Measurements from ENCODE around the gene MREG. TPM values are rescaled to one million over a fixed set of nuclear protein-coding genes. Genes with fewer than 3 reads are reported as not detected.

MREG gene
- total RNA-seq, 1 donor from 2014 or later = 0.22 TPM

DNA sequence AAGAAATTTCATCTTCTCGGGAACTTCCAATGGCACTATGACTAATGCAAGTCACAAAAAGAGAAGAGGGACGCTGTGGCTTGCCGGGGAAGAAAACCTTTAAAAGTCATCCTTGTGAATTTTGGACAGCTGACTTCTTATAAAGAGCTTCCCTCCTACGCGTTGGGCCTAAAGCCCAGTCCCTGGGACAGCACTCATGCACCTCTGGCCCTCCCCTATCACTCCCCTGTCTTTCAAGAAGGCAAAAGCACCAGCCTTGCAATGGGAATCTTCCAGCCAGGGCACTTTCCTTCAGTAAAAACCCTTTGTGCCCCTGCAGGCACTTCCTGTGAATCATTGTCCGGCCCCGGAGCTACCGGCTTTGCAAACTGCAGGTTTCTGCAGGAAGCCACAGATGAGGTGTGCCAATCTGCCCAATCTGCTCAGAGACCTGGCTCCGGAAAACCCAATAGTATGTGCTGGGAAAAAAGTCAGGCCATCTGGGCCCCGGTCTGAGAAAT is 7.1 kb downstream of the MREG start:
- H3K27me3 ChIP-seq (ENCODE audit: low read depth) = no peaks in the 10 kb centered on the region
- no peaks in the 10 kb centered on the region for H3K9me3 ChIP-seq (replicated peaks)
- H3K4me1 ChIP-seq = no peaks in the 10 kb centered on the region
- no peak overlapping the region for H3K27ac ChIP-seq (replicated peaks)
- DNase-seq = no peak
- TF ChIP-seq, protein P1, sequence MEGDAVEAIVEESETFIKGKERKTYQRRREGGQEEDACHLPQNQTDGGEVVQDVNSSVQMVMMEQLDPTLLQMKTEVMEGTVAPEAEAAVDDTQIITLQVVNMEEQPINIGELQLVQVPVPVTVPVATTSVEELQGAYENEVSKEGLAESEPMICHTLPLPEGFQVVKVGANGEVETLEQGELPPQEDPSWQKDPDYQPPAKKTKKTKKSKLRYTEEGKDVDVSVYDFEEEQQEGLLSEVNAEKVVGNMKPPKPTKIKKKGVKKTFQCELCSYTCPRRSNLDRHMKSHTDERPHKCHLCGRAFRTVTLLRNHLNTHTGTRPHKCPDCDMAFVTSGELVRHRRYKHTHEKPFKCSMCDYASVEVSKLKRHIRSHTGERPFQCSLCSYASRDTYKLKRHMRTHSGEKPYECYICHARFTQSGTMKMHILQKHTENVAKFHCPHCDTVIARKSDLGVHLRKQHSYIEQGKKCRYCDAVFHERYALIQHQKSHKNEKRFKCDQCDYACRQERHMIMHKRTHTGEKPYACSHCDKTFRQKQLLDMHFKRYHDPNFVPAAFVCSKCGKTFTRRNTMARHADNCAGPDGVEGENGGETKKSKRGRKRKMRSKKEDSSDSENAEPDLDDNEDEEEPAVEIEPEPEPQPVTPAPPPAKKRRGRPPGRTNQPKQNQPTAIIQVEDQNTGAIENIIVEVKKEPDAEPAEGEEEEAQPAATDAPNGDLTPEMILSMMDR (IDR thresholded peaks at IDR 0.05; ENCODE audit: borderline replicate concordance) = no peak
- no peaks in the 10 kb centered on the region for H3K36me3 ChIP-seq
- H3K4me3 ChIP-seq = no peak overlapping the region
- intact Hi-C loops (cut with micrococcal nuclease) = no loop called here

GRCh38 chr2:216004697-216005283 is 8.6 kb downstream of the MREG start:
- intact Hi-C loops (cut with micrococcal nuclease) = no loop called here
- Histone ChIP-seq H3K9me3 (replicated peaks) (no peaks in the 10 kb centered on the region), H3K27ac (replicated peaks) (no peak overlapping the region), H3K36me3 (no peaks in the 10 kb centered on the region), H3K27me3 (ENCODE audit: low read depth) (no peaks in the 10 kb centered on the region), H3K4me1 (no peaks in the 10 kb centered on the region), H3K4me3 (no peak overlapping the region)
- no peak for DNase-seq
- TF ChIP-seq, protein P1 (IDR thresholded peaks at IDR 0.05; ENCODE audit: borderline replicate concordance) = no peak

- no peaks in the 10 kb centered on the region for H3K27me3 ChIP-seq (ENCODE audit: low read depth)
- no peak overlapping the region for H3K27ac ChIP-seq (replicated peaks)
- no peaks in the 10 kb centered on the region for H3K4me1 ChIP-seq
- H3K36me3 ChIP-seq = no peaks in the 10 kb centered on the region
- intact Hi-C loops (cut with micrococcal nuclease) = no loop called here
- H3K4me3 ChIP-seq = no peak overlapping the region
- H3K9me3 ChIP-seq (replicated peaks) = no peaks in the 10 kb centered on the region
- TF ChIP-seq, protein P1 (IDR thresholded peaks at IDR 0.05; ENCODE audit: borderline replicate concordance) = no peak
- DNase-seq = no peak
Measured at GRCh38 chr2:216003876-216004696, 9.3 kb downstream of the MREG start.

DNA sequence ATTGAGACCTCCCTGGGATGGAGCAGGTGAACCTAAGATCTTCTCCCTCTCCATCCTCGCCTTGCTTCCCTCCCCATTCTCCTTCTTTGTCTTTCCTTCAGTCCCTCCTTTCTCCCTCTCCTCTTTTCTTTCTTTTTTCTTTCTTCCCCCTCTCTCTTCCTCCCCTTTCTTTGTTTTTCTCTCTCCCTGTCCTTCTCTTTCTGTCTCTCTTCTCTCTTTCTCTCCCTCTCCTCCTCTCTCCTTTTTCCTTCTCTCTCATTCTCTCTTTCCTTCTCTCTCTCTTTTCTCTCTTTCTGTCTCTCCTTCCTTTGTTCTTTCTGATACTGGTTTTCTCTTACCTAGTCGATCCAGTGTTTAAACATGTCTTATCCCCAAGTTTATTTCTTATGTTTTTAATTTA is 10.7 kb downstream of the MREG start:
- Histone ChIP-seq H3K4me1 (no peaks in the 10 kb centered on the region), H3K36me3 (no peaks in the 10 kb centered on the region)

GRCh38 chr2:216002101-216002678 is 11.2 kb downstream of the MREG start:
- Histone ChIP-seq H3K27me3 (ENCODE audit: low read depth) (no peaks in the 10 kb centered on the region), H3K9me3 (replicated peaks) (no peaks in the 10 kb centered on the region), H3K27ac (replicated peaks) (no peak overlapping the region), H3K4me3 (no peak overlapping the region), H3K4me1 (no peaks in the 10 kb centered on the region), H3K36me3 (no peaks in the 10 kb centered on the region)
- TF ChIP-seq, protein P1 (IDR thresholded peaks at IDR 0.05; ENCODE audit: borderline replicate concordance) = no peak
- DNase-seq = no peak
- intact Hi-C loops (cut with micrococcal nuclease) = no loop called here

More for the DNA sequence above, 10.7 kb downstream of the MREG start:
- DNase-seq = no peak
- Histone ChIP-seq H3K9me3 (replicated peaks) (no peaks in the 10 kb centered on the region), H3K27ac (replicated peaks) (no peak overlapping the region), H3K4me3 (no peak overlapping the region), H3K27me3 (ENCODE audit: low read depth) (no peaks in the 10 kb centered on the region)
- intact Hi-C loops (cut with micrococcal nuclease) = no loop called here
- TF ChIP-seq, protein P1 (IDR thresholded peaks at IDR 0.05; ENCODE audit: borderline replicate concordance) = no peak

Measured in left ventricle myocardium inferior (tissue), 1 donor.